Ovary (tissue), 3 donors: ENCODE results near the gene KCNJ6.

Source experiments
- CTCF ChIP-seq, 3 donors: fragments of 450-650 bp in 2 of 3; fragments of 200-600 bp in 1 of 3; IDR thresholded peaks; one replicate each; pipeline versions ENCODE4 v1.5.1 to v1.8.0; 2016 to 2022; ENCODE audit warnings: antibody characterized with exemption in 3 of 3, mild to moderate bottlenecking in 1 of 3
- EP300 ChIP-seq: sonication (generic); formaldehyde crosslinking; IDR thresholded peaks from one replicate; pipeline ENCODE4 v1.6.1; 2017; ENCODE audit warnings: antibody characterized with exemption
- POLR2A ChIP-seq: fragments of 450-650 bp; IDR thresholded peaks from one replicate; pipeline ENCODE4 v1.6.1; 2017; ENCODE audit warnings: antibody characterized with exemption, mild to moderate bottlenecking, moderate library complexity
- donor health status: DM: no; HTN: no; CAD: no.

- TF ChIP-seq CTCF (IDR thresholded peaks at IDR 0.05) (no peak), EP300 (no peak), POLR2A (no peak)
These were observed 350.6 kb downstream of the KCNJ6 start for GRCh38 chr21:37565530-37566223.
